SIG-M5 treated with dmso at 0.1 percent for 504 hours (cell line): ENCODE data around the gene ATF6.
"Not testable (repeated sequence)": the region's sequence is repeated elsewhere in the genome, so short reads cannot be mapped to it uniquely, and the experiment has no call there.

Experiments used
- DNase-seq: peaks from one replicate; lab custom pipeline; 2025; ENCODE audit not compliant: unreplicated experiment; lab: John Stamatoyannopoulos, UW

ATF6 gene

DNA sequence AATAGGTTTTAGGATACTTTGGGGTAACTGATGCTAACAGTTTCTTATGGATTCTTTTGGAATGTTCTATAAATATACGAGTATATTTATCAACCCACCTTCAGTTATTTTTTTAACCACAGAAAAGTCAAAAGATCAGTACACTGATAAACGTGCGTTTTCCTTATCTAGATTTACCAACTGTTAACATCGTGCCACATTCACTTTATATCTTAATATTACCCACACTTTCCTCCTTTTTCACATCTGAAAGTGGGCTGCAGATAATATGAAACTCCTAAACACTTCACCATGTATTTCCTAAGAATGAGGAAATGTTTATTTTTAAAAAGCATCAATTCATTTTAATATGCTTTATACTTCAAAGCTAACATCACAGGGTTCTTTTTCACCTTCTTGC lies 7.7 kb downstream of the ATF6 start:
- no peak for DNase-seq

GRCh38 chr1:161777261-161777660 lies 11.1 kb downstream of the ATF6 start:
- no peak for DNase-seq

DNA sequence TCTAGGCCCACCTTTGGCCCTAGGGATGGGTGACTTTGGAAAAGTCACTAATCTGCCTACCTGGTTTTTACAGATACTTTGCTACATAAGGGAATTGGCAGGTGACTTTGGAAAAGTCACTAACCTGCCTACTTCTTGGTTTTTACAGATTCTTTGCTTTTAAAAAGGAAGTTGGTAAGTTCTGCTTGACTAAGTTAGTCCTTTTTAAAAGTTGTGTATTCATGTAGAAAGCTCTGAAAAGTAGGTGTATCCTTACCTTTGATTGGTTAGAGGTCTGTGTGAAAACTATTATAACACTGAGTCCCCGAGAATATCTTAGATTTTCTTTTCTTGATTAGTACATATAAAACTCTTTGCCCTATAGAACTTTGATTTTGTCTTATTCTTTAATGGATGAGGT lies 12.4 kb downstream of the ATF6 start:
- no peak for DNase-seq

- no peak for DNase-seq
Measured at GRCh38 chr1:161779393-161779792, 13.3 kb downstream of the ATF6 start.

- no peak for DNase-seq
Measured at GRCh38 chr1:161781995-161782394, 15.9 kb downstream of the ATF6 start.

GRCh38 chr1:161782886-161783285 lies 16.8 kb downstream of the ATF6 start:
- no peak for DNase-seq

DNA sequence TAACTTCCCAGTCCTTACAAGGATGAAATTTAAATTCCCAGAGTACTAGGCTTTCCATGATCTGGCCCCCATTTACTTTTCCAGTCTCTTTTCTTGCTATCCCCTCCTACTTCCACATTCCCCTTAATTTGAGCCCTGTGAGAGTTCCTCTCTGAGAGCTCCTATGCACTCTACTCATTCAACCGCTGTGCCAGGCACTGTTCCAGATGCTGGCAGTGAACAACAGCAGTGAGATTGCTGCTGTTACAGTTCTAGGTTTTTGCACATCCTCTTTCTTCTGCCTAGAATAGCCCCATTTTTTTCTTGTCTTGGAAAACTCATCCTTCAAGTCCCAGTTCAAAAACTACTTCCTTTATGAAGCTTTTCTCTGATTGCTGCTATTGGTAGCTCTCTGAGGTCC lies 18.8 kb downstream of the ATF6 start:
- no peak for DNase-seq

DNA sequence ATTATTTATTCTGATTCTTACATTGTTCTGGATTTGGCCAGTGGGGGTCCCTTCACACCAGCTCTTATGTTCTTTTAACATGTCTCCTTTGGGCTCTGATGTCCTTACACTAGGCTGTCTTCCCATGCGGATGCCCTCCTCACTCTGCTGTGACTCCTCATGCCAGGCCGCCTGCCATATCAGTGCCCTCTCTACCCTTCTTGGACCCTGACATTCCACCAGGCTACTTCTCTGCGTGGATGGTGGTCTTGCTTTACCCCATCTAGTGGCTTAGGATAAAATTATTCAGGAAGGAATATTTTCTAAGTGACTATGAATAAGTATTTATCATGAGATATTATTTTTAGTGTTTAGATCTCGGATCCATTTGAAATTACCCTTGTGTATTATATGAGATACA lies 21.2 kb downstream of the ATF6 start:
- no peak for DNase-seq

GRCh38 chr1:161790587-161791317 lies 24.6 kb downstream of the ATF6 start:
- DNase-seq, result no peak

DNA sequence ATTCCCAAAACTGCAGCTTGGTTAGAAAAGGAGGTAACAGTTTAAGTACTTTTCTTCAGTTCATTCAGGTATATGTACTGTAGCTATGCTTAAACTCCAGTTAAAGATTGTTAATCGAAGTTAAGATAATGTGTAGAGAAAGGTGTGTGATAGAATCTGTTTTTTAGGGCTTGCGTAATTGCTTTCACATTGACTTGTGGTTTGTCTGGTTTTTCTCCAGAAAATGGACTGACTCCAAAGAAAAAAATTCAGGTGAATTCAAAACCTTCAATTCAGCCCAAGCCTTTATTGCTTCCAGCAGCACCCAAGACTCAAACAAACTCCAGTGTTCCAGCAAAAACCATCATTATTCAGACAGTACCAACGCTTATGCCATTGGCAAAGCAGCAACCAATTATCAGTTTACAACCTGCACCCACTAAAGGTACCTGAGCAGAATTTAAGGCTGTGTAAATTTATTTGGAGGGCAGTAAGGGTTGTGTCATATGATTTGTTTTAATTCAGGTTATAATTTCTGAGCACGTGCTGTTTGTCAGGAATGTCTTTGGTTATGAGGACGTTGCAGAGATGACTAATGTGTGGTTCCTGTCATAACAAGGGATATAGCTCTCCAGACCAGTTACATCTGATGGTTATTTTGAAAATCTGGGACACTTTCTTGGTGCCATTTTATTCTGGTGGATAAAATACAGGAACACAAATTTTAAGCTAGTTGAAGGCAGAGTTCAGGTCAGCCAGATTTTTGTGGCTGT lies 26.0 kb downstream of the ATF6 start:
- no peak for DNase-seq

- DNase-seq, result peak; percentile 68
Measured at GRCh38 chr1:161792740-161793139, 26.6 kb downstream of the ATF6 start.

GRCh38 chr1:161799792-161800191 lies 33.7 kb downstream of the ATF6 start:
- no peak for DNase-seq

- no peak for DNase-seq
Measured at GRCh38 chr1:161801955-161802354, 35.8 kb downstream of the ATF6 start.

GRCh38 chr1:161803181-161803580 lies 37.1 kb downstream of the ATF6 start:
- no peak for DNase-seq

DNA sequence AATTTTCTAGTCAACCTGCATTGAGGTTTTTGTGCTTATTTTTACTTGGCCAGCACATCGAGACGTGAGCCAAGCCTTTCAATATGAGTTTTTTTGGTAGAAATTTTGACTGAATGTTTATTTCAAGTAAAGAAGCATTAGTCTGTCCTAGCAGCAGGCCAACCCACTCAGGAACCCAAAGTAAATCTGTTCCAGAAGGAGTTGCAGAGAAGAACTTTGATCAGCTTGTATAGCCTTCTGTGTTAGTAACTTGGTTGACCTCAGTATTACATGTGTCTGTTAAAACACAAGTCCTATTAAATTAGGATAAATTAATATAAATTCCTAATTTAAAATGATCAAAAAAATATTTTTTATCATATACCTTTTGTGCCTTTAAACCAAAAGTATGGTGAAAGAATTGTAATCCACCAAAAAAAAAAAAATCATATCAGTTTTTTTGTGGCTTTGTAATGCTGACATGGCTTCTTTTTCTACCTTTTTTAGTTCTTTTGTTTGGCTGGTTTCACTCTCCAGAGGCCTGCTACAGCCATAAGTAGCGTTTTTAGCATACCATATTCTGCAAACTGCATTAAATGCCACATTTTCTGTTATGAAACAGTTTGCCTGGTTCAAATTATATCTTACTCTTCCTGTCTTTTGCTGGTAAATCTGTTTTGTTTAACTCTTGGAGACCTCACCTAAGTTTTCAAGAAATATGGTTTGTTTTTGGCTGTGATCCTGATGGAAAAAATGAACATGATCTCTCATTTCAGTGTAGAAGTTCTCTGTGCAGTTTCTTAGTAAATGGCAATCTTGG lies 39.5 kb downstream of the ATF6 start:
- DNase-seq, result no peak

- DNase-seq, result not testable (repeated sequence)
Measured at GRCh38 chr1:161809202-161809601, 43.1 kb downstream of the ATF6 start.

DNA sequence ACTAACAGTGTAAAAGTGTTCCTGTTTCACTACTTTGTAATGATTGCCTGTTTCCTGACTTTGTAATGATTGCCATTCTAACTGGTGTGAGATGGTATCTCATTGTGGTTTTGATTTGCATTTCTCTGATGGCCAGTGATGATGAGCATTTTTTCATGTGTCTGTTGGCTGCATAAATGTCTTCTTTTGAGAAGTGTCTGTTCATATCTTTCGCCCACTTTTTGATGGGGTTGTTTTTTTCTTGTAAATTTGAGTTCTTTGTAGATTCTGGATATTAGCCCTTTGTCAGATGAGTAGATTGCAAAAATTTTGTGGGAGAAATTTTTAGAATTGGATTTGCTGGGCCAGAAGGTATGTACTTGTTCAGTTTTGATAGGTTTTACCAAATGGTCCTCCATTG lies 43.5 kb downstream of the ATF6 start:
- DNase-seq, result not testable (repeated sequence)

DNA sequence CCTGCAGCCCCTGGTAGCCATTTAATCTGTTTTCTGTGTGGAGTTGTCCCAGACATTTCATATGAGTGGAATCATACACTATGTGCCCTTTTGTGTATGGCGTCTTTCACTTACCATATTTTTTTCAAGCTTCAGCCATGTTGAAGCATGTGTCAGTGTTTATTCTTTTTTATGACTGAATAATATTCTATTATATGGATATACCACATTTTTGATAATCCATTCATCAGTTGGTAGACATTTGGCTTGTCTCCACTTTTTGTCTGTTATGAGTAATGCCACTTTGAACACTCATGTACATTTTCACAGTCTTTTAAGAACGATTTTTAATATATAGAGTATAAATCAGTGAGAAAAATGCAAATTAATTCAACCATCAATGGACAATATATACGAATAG lies 44.7 kb downstream of the ATF6 start:
- DNase-seq, result no peak

- peak; percentile 34 for DNase-seq
Measured at GRCh38 chr1:161816201-161816600, 50.1 kb downstream of the ATF6 start.

DNA sequence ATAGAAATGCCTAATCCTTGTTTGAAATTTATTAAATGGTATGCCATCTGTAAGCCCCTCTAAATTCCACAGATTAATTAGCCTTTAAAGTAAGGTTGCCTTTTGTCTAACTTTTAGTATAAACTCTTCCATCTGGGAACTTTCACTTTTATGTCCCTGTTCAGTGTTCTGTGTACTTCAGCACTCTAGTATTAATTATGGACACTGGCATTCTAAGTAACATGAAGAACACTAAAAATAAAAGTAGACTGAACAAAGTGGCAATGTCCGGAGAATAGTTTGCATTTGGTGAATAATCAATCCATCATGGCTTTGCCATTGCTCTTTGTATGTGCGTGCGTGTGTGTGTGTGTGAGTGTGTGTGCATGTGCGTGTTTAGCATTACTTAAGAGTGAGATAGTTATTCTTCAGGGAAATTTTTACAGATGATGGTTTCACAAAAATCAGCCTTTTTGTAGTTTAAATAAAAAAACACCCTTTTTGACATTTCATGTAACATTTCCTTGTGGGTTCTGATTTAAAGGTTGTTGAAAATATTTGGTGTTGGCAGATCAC lies 51.1 kb downstream of the ATF6 start:
- no peak for DNase-seq

GRCh38 chr1:161820914-161821313 lies 54.8 kb downstream of the ATF6 start:
- DNase-seq, result no peak

GRCh38 chr1:161824618-161825017 lies 58.5 kb downstream of the ATF6 start:
- no peak for DNase-seq
